ENCODE results near the gene CHIA.
A peak's percentile ranks its signal among the peaks of the same experiment; 100 is the strongest.

CHIA gene

GRCh38 chr1:111290630-111291029 lies at the start of gene CHIA:
TSS of gene CHIA (plus strand) at chr1:111290851. CDS start at chr1:111310468, 19,617 bp downstream.
- DNase-seq: no peak

DNA sequence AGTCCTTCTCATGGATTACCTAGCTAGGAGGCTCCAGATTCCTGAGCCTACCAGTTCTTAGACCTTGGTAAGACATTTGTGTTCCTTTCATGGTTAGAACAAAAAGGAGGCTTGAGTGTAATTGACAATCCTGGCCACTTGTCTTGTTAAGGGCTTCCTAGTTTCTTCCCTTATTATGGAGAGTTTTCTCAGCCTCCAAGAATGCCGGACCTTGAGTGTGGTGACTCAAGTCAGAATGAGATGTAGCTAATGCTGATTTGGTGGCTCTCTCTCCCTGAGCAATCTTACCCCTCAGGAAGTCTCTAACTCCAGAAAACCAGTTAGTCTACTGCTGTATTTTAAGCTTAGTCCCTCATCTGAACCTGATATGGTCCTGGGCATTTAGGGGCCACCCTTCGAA lies 48.9 kb upstream of the CHIA start:
- no peak for DNase-seq

DNA sequence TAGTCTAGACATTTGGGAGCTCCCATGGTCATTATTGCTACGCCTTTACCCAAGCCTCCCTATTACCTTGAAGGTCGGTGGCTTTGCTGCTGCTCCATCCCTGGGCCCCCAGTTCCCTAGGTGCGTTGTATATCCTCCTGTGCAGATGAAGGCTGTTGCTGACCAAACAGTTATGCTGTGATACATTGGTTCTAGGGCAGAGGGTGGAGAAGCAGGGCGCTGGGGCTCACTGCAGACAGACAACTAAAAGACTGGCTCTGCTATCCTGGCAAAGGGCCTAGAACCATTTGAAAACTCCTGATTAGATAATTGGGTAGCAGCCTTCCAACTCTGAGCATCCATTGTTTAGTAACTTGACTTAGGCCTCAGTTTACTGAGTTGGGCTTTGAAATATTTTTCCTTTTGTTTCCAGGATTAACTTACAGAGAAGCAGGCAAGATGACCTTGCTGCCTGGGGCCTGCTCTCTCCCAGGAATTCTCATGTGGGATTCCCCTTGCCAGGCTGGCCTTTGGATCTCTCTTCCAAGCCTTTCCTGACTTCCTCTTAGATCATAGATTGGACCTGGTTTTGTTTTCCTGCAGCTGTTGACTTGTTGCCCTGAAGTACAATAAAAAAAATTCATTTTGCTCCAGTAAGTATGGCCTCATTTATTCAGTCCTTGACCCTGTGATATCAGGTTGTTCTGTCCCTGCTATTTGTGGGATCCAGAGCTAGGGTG lies 47.7 kb upstream of the CHIA start:
- DNase-seq: no peak

- DNase-seq: no peak
Measured at GRCh38 chr1:111247125-111247838, 43.4 kb upstream of the CHIA start.

- DNase-seq: no peak
Measured at GRCh38 chr1:111249960-111250359, 40.7 kb upstream of the CHIA start.

DNA sequence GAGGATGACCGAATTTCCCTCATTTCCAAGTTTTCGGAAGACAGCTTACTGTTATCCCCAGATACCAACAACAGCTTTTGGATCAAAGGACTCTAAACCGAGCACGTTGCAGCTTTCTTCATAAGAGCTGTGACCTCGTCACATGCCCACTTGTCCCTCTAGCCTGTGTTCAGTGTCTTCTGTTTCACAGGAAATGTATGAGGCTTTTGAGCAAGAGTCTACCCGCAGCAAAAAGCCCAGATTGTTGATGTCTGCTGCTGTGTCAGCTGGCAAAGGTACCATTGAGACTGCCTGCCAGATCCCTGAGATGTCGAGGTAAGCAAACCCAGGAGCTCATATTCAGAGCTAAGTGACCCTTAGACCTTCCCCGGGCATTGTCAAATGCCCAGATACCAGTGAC lies 39.1 kb upstream of the CHIA start:
- DNase-seq: no peak

- DNase-seq: no peak
Measured at GRCh38 chr1:111252786-111253185, 37.9 kb upstream of the CHIA start.

DNA sequence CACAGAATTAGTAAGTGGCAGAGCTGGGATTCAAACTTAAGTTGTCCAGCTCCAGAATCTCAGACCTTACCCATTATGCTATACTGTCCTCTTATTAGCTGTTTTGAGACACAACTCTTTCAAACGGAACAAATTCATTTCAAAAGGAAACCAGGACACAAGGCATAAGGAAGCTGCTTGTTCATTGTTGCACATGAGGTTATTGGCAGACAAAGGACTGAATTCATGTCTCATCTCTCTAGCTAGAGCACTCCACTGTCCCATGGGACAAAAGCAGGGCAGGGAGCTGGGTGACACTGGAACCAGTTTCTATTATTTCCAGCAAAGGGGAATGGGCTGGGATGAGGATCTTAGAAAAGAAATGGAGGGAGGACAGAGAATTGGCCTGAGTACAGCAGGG lies 36.8 kb upstream of the CHIA start:
- DNase-seq: no peak

- DNase-seq: no peak
Measured at GRCh38 chr1:111256988-111257658, 33.5 kb upstream of the CHIA start.

GRCh38 chr1:111267801-111268508 lies 22.7 kb upstream of the CHIA start:
- DNase-seq: no peak

DNA sequence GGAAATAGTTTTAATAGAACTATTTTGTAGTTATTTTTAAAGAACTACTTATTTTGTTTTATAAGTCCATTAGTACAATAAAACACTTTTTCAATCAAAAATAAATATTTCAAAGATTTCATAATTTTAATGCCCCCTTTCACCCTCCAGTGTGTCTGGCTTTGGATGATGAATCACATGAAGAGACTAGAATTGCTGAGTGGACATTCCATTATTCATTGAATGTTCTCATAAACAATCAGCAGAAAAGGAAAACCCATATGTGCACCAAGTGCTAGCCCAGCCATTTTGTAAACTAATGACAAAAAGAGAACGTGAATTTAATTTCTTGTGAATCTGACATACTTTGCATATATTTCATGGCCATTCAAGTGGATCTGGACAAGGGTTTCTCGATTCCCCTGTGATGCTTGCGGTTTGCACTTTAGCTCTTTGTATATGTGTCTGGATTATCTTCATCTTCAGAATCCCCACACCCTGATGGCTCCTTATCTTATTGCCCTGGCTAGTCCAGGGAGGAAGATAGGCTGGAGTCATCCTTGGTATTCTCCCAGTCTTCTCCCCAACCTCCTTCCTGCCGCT lies 20.7 kb upstream of the CHIA start:
- DNase-seq: no peak

GRCh38 chr1:111270771-111271463 lies 19.7 kb upstream of the CHIA start:
- DNase-seq: no peak

- DNase-seq: no peak
Measured at GRCh38 chr1:111271464-111271801, 19.2 kb upstream of the CHIA start.

DNA sequence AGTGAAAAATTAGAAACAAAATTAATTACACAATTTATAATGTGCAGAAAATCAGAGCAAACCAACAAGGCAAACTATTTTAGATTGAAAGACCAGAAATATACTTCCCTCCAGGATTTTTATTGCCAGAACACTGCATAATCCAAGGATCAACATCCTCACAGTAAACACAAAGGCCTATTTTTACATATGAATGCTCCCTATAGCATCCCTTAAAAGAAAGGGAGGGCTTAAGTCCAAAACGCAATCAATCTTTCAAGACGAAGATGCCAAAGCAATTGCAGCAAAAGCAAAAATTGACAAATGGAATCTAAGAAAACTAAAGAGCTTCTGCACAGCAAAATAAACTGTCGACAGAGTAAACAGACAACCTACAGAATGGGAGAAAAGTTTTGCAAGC lies 18.6 kb upstream of the CHIA start:
- no peak for DNase-seq

- no peak for DNase-seq
Measured at GRCh38 chr1:111274653-111275052, 16.0 kb upstream of the CHIA start.

- DNase-seq: peak; percentile 54
Measured at GRCh38 chr1:111275079-111275478, 15.6 kb upstream of the CHIA start.

DNA sequence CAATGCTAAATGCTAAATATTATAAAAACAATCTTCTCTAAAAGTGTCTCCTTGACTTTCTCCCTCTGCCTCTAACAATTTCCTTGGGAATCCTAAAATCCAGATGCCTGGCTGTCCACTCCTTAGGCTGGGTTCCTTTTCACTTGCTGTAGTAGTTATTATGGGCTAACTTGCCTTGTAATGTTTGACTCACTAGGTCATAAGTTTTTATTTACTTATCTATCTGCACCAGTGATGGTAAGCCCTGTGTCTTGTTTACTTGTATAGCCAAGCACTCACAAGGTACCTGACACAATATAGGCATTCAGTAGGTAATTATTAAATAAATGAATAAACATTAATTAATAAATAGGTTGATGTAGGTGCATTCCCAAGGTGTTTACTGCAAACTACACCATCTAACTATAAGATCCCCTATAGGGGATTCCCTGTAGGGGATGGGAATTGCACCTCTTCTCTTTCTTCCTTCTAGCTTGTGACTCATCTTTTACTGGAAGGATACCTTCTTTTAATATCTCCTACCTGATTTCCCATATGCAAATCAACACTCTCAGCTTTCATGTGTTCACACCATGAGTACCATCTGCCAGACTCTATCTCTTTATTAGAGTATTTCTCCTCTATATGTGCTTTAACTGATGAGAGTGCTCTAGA lies 14.7 kb upstream of the CHIA start:
- no peak for DNase-seq

- no peak for DNase-seq
Measured at GRCh38 chr1:111279144-111279543, 11.5 kb upstream of the CHIA start.

DNA sequence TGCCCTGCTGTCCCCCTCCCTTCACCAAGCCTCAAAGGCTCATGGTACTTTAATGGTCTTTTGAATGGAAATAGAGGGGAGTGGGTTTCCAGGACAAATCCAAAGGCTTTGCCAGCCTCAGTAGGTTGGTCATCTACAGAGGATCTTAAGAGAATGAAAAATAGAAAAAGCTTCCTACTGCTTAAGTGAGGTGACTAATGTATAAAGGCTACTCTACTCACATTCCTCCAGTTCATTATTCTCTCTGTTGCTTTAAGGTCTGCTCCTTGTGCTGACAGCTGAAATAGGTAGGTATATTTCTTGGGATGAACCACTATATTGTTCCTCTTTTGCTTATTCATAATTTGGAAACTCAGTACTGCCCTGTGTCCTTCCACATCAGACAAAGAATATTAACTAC lies 10.4 kb upstream of the CHIA start:
- DNase-seq: no peak

DNA sequence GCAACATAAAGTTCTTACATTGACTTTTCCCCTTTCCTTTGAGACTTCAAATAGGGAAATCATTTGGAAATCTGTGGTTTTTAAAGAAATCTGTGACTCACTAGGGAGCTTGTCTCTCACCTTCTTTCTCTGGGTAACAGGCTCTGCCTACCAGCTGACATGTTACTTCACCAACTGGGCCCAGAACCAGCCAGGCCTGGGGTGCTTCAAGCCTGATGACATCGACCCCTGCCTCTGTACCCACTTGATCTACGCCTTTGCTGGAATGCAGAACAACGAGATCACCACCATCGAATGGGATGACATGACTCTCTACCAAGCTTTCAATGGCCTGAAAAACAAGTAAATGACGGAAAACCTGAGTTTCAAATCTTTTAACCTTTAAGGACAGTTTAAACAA lies 9.2 kb upstream of the CHIA start:
- no peak for DNase-seq

DNA sequence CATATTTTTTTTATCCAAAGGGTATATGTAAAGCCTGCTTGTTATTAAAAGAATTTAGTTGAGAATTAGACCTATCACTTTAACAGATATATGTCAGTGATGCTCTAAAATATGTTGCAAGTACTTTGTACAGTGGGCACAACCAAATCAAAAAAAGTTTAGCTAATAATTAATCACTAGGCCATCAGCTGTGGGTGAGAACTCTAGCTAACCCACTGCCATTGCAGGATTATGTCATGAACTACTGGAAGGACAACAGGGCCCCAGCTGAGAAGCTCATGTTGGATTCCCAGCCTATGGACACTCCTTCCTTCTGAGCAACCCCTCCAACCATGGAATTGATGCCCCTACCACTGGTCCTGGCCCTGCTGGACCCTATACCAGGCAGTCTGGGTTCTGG lies 6.8 kb upstream of the CHIA start:
- no peak for DNase-seq

- DNase-seq: no peak
Measured at GRCh38 chr1:111285879-111286278, 4.8 kb upstream of the CHIA start.

Data from stimulated activated naive CD4-positive, alpha-beta T cell treated with Interleukin-2 at 50 U/mL for 16 hours (primary cell).